LNCAP (cell line): ENCODE data around the gene MED27.

Source experiments
- CTCF ChIP-seq: fragments of 450-650 bp; IDR thresholded peaks from 2 replicates; pipeline ENCODE4 v1.5.1; 2017; ENCODE audit warnings: mild to moderate bottlenecking

The MED27 gene

GRCh38 chr9:131959056-131959455 lies 120.6 kb downstream of the MED27 start:
- no peak for TF ChIP-seq CTCF

GRCh38 chr9:131954299-131954698 lies 125.4 kb downstream of the MED27 start:
- peak; percentile 59 for TF ChIP-seq CTCF

- TF ChIP-seq CTCF: no peak
Observed at GRCh38 chr9:131951905-131952304, 127.8 kb downstream of the MED27 start.

- TF ChIP-seq CTCF: no peak
Observed at GRCh38 chr9:131951155-131951554, 128.5 kb downstream of the MED27 start.

- TF ChIP-seq CTCF: no peak
Observed at GRCh38 chr9:131950487-131950886, 129.2 kb downstream of the MED27 start.

- TF ChIP-seq CTCF: no peak
Observed at GRCh38 chr9:131946180-131946579, 133.5 kb downstream of the MED27 start.

- TF ChIP-seq CTCF: no peak
Observed at GRCh38 chr9:131943351-131943841, 136.3 kb downstream of the MED27 start.

- no peak for TF ChIP-seq CTCF
Observed at GRCh38 chr9:131942146-131942720, 137.4 kb downstream of the MED27 start.
